Astrocyte (in vitro differentiated cells and primary cell): Measurements from ENCODE around the gene KIFAP3. TPM values are rescaled to one million over a fixed set of nuclear protein-coding genes. Genes with fewer than 3 reads are reported as not detected.

Experiments
- DNase-seq: peaks from one replicate; pipeline ENCODE4 v3.0.0-alpha.2; 2010; ENCODE audit warnings: low read depth
- FAIRE-seq: peaks from 2 replicates; lab custom pipeline; 2011; peaks lifted over from hg19 to GRCh38; lab: Jason Lieb, UNC
- H2AFZ ChIP-seq: 2 replicates; pipeline ENCODE4 v1.6.0; 2012; ENCODE audit warnings: low read depth, low read length, inconsistent platforms
- H3K27ac ChIP-seq: 2 replicates; pipeline ENCODE4 v1.5.1; 2011; ENCODE audit warnings: low read depth, low read length, inconsistent platforms
- H3K27me3 ChIP-seq: 2 replicates; pipeline ENCODE4 v1.6.0; 2011; ENCODE audit warnings: low read length, inconsistent platforms; ENCODE audit not compliant: insufficient read depth
- H3K36me3 ChIP-seq: 2 replicates; pipeline ENCODE4 v1.5.1; 2011; ENCODE audit warnings: low read length, inconsistent platforms; ENCODE audit not compliant: insufficient read depth
- H3K4me1 ChIP-seq: 2 replicates; pipeline ENCODE4 v1.5.1; 2011; ENCODE audit warnings: low read length, inconsistent platforms; ENCODE audit not compliant: insufficient read depth
- H3K4me2 ChIP-seq: 2 replicates; pipeline ENCODE4 v1.6.0; 2012; ENCODE audit warnings: low read length, inconsistent platforms
- H3K4me3 ChIP-seq: 2 replicates; pipeline ENCODE4 v1.5.1; 2011; ENCODE audit warnings: low read depth, mild to moderate bottlenecking, low read length, inconsistent platforms; ENCODE audit not compliant: insufficient read depth
- H3K79me2 ChIP-seq: 2 replicates; pipeline ENCODE4 v1.6.0; 2012; ENCODE audit warnings: mild to moderate bottlenecking, low read length, inconsistent platforms; ENCODE audit not compliant: insufficient read depth
- H3K9ac ChIP-seq: 2 replicates; pipeline ENCODE4 v1.6.0; 2012; ENCODE audit warnings: mild to moderate bottlenecking, low read length, inconsistent platforms
- H3K9me3 ChIP-seq: 2 replicates; pipeline ENCODE4 v1.5.1; 2012; ENCODE audit warnings: low read depth, mild to moderate bottlenecking, low read length, inconsistent platforms; ENCODE audit not compliant: insufficient read depth
- H4K20me1 ChIP-seq: 2 replicates; pipeline ENCODE4 v1.6.0; 2012; ENCODE audit warnings: low read length, inconsistent platforms; ENCODE audit not compliant: insufficient read depth
- H3K27ac Mint-ChIP-seq: one replicate; pipeline ENCODE4 v1.8.0; 2021; ENCODE audit warnings: mild to moderate bottlenecking, mixed read lengths; ENCODE audit not compliant: unreplicated experiment
- H3K27me3 Mint-ChIP-seq: one replicate; pipeline ENCODE4 v1.8.0; 2021; ENCODE audit warnings: low read depth, mixed read lengths; ENCODE audit not compliant: unreplicated experiment
- H3K36me3 Mint-ChIP-seq: one replicate; pipeline ENCODE4 v1.8.0; 2021; ENCODE audit warnings: low read depth, mixed read lengths; ENCODE audit not compliant: unreplicated experiment
- H3K4me1 Mint-ChIP-seq: one replicate; pipeline ENCODE4 v1.8.0; 2021; ENCODE audit warnings: low read depth, mixed read lengths; ENCODE audit not compliant: unreplicated experiment
- H3K4me3 Mint-ChIP-seq: one replicate; pipeline ENCODE4 v1.8.0; 2021; ENCODE audit warnings: mild to moderate bottlenecking, moderate library complexity, mixed read lengths; ENCODE audit not compliant: unreplicated experiment
- H3K9me3 Mint-ChIP-seq: one replicate; pipeline ENCODE4 v1.8.0; 2021; ENCODE audit warnings: mild to moderate bottlenecking, mixed read lengths; ENCODE audit not compliant: unreplicated experiment
- CTCF ChIP-seq: IDR thresholded peaks from 2 replicates; pipeline ENCODE4 v1.5.1; 2011; ENCODE audit warnings: low read depth, mild to moderate bottlenecking, inconsistent platforms, low read length, moderate library complexity; ENCODE audit not compliant: insufficient read depth
- EZH2 ChIP-seq: IDR thresholded peaks from 2 replicates; pipeline ENCODE4 v1.6.1; 2012; ENCODE audit warnings: mild to moderate bottlenecking, low read length, inconsistent platforms; ENCODE audit not compliant: insufficient read depth
- total RNA-seq: library from RNA; stranded (reverse); gene quantifications from 2 replicates; pipeline ENCODE4 v1.2.1, GENCODE V29; 2021

Gene KIFAP3
- total RNA-seq, 1 donor from 2014 or later, result 32.8 TPM

GRCh38 chr1:169925505-169926482, 148.7 kb downstream of the KIFAP3 start:
- no peak overlapping the region for H3K4me2 ChIP-seq
- FAIRE-seq, result no peak
- H3K27me3 ChIP-seq, result no peaks in the 10 kb centered on the region
- DNase-seq, result no peak
- no peaks in the 10 kb centered on the region for H3K36me3 Mint-ChIP-seq
- H2AFZ ChIP-seq, result no peak overlapping the region
- H3K4me1 Mint-ChIP-seq, result peaks cover 5% of the 10 kb centered on the region
- no peaks in the 10 kb centered on the region for H3K9me3 ChIP-seq
- no peaks in the 10 kb centered on the region for H3K9me3 Mint-ChIP-seq
- no peaks in the 10 kb centered on the region for H3K27me3 Mint-ChIP-seq
- H3K4me1 ChIP-seq, result no peaks in the 10 kb centered on the region
- TF ChIP-seq CTCF, result no peak
- no peak for TF ChIP-seq EZH2
- H3K36me3 ChIP-seq, result no peaks in the 10 kb centered on the region
- H3K4me3 ChIP-seq, result no peak overlapping the region
- no peak overlapping the region for H3K4me3 Mint-ChIP-seq
- no peak overlapping the region for H3K9ac ChIP-seq
- no peaks in the 10 kb centered on the region for H3K79me2 ChIP-seq
- no peak overlapping the region for H3K27ac Mint-ChIP-seq
- H4K20me1 ChIP-seq, result no peaks in the 10 kb centered on the region
- no peak overlapping the region for H3K27ac ChIP-seq

- no peaks in the 10 kb centered on the region for H3K27me3 Mint-ChIP-seq
- no peak overlapping the region for H2AFZ ChIP-seq
- H3K4me3 Mint-ChIP-seq, result no peak overlapping the region
- FAIRE-seq (no peak), DNase-seq (no peak)
- no peaks in the 10 kb centered on the region for H3K36me3 ChIP-seq
- no peaks in the 10 kb centered on the region for H3K9me3 Mint-ChIP-seq
- H3K4me1 ChIP-seq, result no peaks in the 10 kb centered on the region
- no peaks in the 10 kb centered on the region for H3K27me3 ChIP-seq
- no peak overlapping the region for H3K27ac ChIP-seq
- H3K36me3 Mint-ChIP-seq, result no peaks in the 10 kb centered on the region
- H4K20me1 ChIP-seq, result no peaks in the 10 kb centered on the region
- TF ChIP-seq CTCF (no peak), EZH2 (no peak)
- no peak overlapping the region for H3K4me3 ChIP-seq
- no peaks in the 10 kb centered on the region for H3K79me2 ChIP-seq
- H3K9me3 ChIP-seq, result no peaks in the 10 kb centered on the region
- peaks cover 5% of the 10 kb centered on the region for H3K4me1 Mint-ChIP-seq
- no peak overlapping the region for H3K4me2 ChIP-seq
- H3K27ac Mint-ChIP-seq, result no peak overlapping the region
- H3K9ac ChIP-seq, result no peak overlapping the region
Measured at GRCh38 chr1:169924829-169925228, 149.7 kb downstream of the KIFAP3 start.

GRCh38 chr1:169924063-169924462, 150.4 kb downstream of the KIFAP3 start:
- Histone ChIP-seq H3K79me2 (no peaks in the 10 kb centered on the region), H3K4me3 (no peak overlapping the region), H3K4me1 (no peaks in the 10 kb centered on the region), H3K27me3 (no peaks in the 10 kb centered on the region), H3K36me3 (no peaks in the 10 kb centered on the region), H3K9me3 (no peaks in the 10 kb centered on the region), H3K27ac (no peak overlapping the region), H3K9ac (no peak overlapping the region), H3K4me2 (no peak overlapping the region), H2AFZ (no peak overlapping the region), H4K20me1 (no peaks in the 10 kb centered on the region)
- H3K27me3 Mint-ChIP-seq, result no peaks in the 10 kb centered on the region
- DNase-seq, result no peak
- peaks cover 5% of the 10 kb centered on the region for H3K4me1 Mint-ChIP-seq
- H3K4me3 Mint-ChIP-seq, result no peak overlapping the region
- TF ChIP-seq CTCF (no peak), EZH2 (no peak)
- no peaks in the 10 kb centered on the region for H3K9me3 Mint-ChIP-seq
- FAIRE-seq, result no peak
- no peak overlapping the region for H3K27ac Mint-ChIP-seq
- H3K36me3 Mint-ChIP-seq, result no peaks in the 10 kb centered on the region
